K562 (cell line): ENCODE data around the gene TBCCD1. TPM values are rescaled to one million over a fixed set of nuclear protein-coding genes. Genes with fewer than 3 reads are reported as not detected.

Source experiments
- ATAC-seq: fragments of 200-7000 bp; cut with Tn5 transposase; 3 replicates; pipeline ENCODE4 v1.9.1; 2020; ENCODE audit warnings: moderate library complexity
- BruUV-seq: library from RNA; stranded (reverse); fragments of 400-500 nt; replicated peaks from 2 replicates; lab custom pipeline; 2021; lab: Mats Ljungman, UMichigan
- CTCF ChIA-PET: fragments of 300-600 bp; formaldehyde crosslinking; extraction: SDS; loops from one replicate; lab custom pipeline; 2021; ENCODE audit warnings: low intra/inter-chr PET ratio; lab: Yijun Ruan, JAX
- POLR2A ChIA-PET: fragments of 300-600, 350-650 bp; sonication (Branson Sonifier 250); formaldehyde crosslinking; extraction: SDS; loops from one replicate; lab custom pipeline; 2021; ENCODE audit warnings: antibody characterized with exemption, inconsistent platforms; lab: Yijun Ruan, JAX
- DNase-seq, 4 experiments: peaks; one replicate each; pipeline versions ENCODE4 v3.0.0 to v3.0.0-alpha.2; 2011 to 2018; ENCODE audit warnings: low spot score in 3 of 4, mixed read lengths in 3 of 4; ENCODE audit errors: extremely low read depth in 1 of 4
- FAIRE-seq: peaks from 2 replicates; lab custom pipeline; 2011; peaks lifted over from hg19 to GRCh38; lab: Jason Lieb, UNC
- H2AFZ ChIP-seq: 2 replicates; pipeline ENCODE4 v1.6.0; 2011; ENCODE audit warnings: low read depth, low read length, control low read depth, inconsistent platforms
- H3K27ac ChIP-seq: fragments of 200-600 bp; 3 replicates; pipeline ENCODE4 v1.8.0; 2011; ENCODE audit warnings: low read depth, mild to moderate bottlenecking, control low read depth, inconsistent platforms, low read length, moderate library complexity, mixed read lengths; ENCODE audit errors: extremely low read depth
- H3K27me3 ChIP-seq, 2 experiments: fragments of 300-600 bp in 1 of 2; 2 replicates in 1 of 2; 3 replicates in 1 of 2; pipeline versions ENCODE4 v1.6.0 to v1.8.0; 2011; ENCODE audit warnings: inconsistent platforms in 2 of 2, low read length in 2 of 2, mild to moderate bottlenecking in 1 of 2, mixed read lengths in 1 of 2, moderate library complexity in 1 of 2; ENCODE audit not compliant: control insufficient read depth in 2 of 2, insufficient read depth in 2 of 2
- H3K36me3 ChIP-seq: fragments of 300-600 bp; 3 replicates; pipeline ENCODE4 v1.8.0; 2011; ENCODE audit warnings: mild to moderate bottlenecking, low read length, inconsistent platforms; ENCODE audit not compliant: control insufficient read depth, insufficient read depth
- H3K4me1 ChIP-seq, 2 experiments: fragments of 200-600 bp in 1 of 2; replicated peaks in 1 of 2; 2 replicates in 1 of 2; 3 replicates in 1 of 2; pipeline versions ENCODE4 v1.5.1 to v1.8.0; 2011; ENCODE audit warnings: inconsistent platforms in 2 of 2, low read length in 2 of 2, mild to moderate bottlenecking in 1 of 2, mixed read lengths in 1 of 2, moderate library complexity in 1 of 2; ENCODE audit not compliant: control insufficient read depth in 2 of 2, insufficient read depth in 2 of 2
- H3K4me2 ChIP-seq: 2 replicates; pipeline ENCODE4 v1.6.1; 2011; ENCODE audit warnings: low read length, control low read depth, inconsistent platforms, mixed read lengths; ENCODE audit not compliant: insufficient read depth
- H3K4me3 ChIP-seq: fragments of 200-600 bp; sonication (generic), shearing (Covaris generic); 2 replicates; pipeline ENCODE4 v1.5.1; 2016; ENCODE audit warnings: control low read depth, inconsistent platforms
- H3K79me2 ChIP-seq: fragments of 200-600 bp; 3 replicates; pipeline ENCODE4 v1.8.0; 2011; ENCODE audit warnings: low read length, inconsistent platforms; ENCODE audit not compliant: control insufficient read depth, insufficient read depth
- H3K9ac ChIP-seq, 2 experiments: 2 replicates each; pipeline versions ENCODE4 v1.6.0 to v1.6.1; 2011; ENCODE audit warnings: low read depth in 2 of 2, low read length in 2 of 2, control low read depth in 1 of 2, inconsistent platforms in 1 of 2, mild to moderate bottlenecking in 1 of 2, mixed read lengths in 1 of 2; ENCODE audit not compliant: insufficient read depth in 1 of 2
- H3K9me1 ChIP-seq: one replicate; pipeline ENCODE4 v1.6.0; 2011; ENCODE audit warnings: inconsistent platforms, mild to moderate bottlenecking, low read length, moderate library complexity; ENCODE audit not compliant: control insufficient read depth, insufficient read depth
- H3K9me3 ChIP-seq: replicated peaks from 2 replicates; pipeline ENCODE4 v1.5.1; 2011; ENCODE audit warnings: low read depth, low read length, inconsistent platforms; ENCODE audit not compliant: control insufficient read depth, insufficient read depth
- H4K20me1 ChIP-seq: replicated peaks from 2 replicates; pipeline ENCODE4 v1.6.1; 2011; ENCODE audit warnings: low read length, inconsistent platforms, mixed read lengths; ENCODE audit not compliant: control insufficient read depth, insufficient read depth
- ARID1B ChIP-seq: fragments of 450-650 bp; IDR thresholded peaks from 2 replicates; pipeline ENCODE4 v1.6.1; 2016; ENCODE audit warnings: antibody characterized with exemption, mild to moderate bottlenecking, inconsistent platforms
- ARNT ChIP-seq, 2 experiments: fragments of 450-650 bp; IDR thresholded peaks; 2 replicates each; pipeline ENCODE4 v1.6.1; 2016; ENCODE audit warnings: mild to moderate bottlenecking in 1 of 2
- CTBP1 ChIP-seq: fragments of 450-650 bp; IDR thresholded peaks from 2 replicates; pipeline ENCODE4 v1.6.1; 2016; ENCODE audit warnings: borderline replicate concordance
- FOSL1 ChIP-seq: fragments of 200-800 bp; sonication (Bioruptor generic); conservative IDR thresholded peaks from 2 replicates; pipeline ENCODE4 v1.6.1; 2016; ENCODE audit warnings: missing genetic modification characterization, missing compliant biosample characterization
- GATA2 ChIP-seq: sonication (generic); formaldehyde crosslinking; IDR thresholded peaks from 2 replicates; pipeline ENCODE4 v1.4.0; 2020; ENCODE audit warnings: mild to moderate bottlenecking, missing genetic modification reagents
- JUNB ChIP-seq: fragments of 450-650 bp; formaldehyde crosslinking; conservative IDR thresholded peaks from 2 replicates; pipeline ENCODE4 v1.4.0; 2020; ENCODE audit warnings: mild to moderate bottlenecking
- JUND ChIP-seq, 2 experiments: IDR thresholded peaks; 2 replicates in 1 of 2; 3 replicates in 1 of 2; pipeline ENCODE4 v1.6.1; 2011; ENCODE audit warnings: borderline replicate concordance in 2 of 2, low read depth in 2 of 2, low read length in 2 of 2, improper control_type of control experiment in 1 of 2, missing biosample characterization in 1 of 2, missing genetic modification characterization in 1 of 2, missing genetic modification reagents in 1 of 2
- MEIS2 ChIP-seq: fragments of 450-650 bp; IDR thresholded peaks from 2 replicates; pipeline ENCODE4 v1.6.1; 2014; ENCODE audit warnings: mild to moderate bottlenecking; ENCODE audit not compliant: partially characterized antibody
- TCF3 ChIP-seq: sonication (generic); formaldehyde crosslinking; IDR thresholded peaks from 2 replicates; pipeline ENCODE4 v1.4.0; 2020; ENCODE audit warnings: mild to moderate bottlenecking, missing genetic modification reagents
- TEAD4 ChIP-seq, 2 experiments: sonication (generic) in 1 of 2; formaldehyde crosslinking in 1 of 2; IDR thresholded peaks; 2 replicates each; pipeline versions ENCODE4 v1.6.1 to v1.8.0; 2012 to 2022; ENCODE audit warnings: borderline replicate concordance in 1 of 2, inconsistent platforms in 1 of 2, low read length in 1 of 2, mild to moderate bottlenecking in 1 of 2, missing genetic modification reagents in 1 of 2
- YY1 ChIP-seq, 3 experiments: IDR thresholded peaks; 2 replicates each; pipeline ENCODE4 v1.6.1; 2011; ENCODE audit warnings: low read length in 2 of 3, mild to moderate bottlenecking in 2 of 3, moderate library complexity in 2 of 3, borderline replicate concordance in 1 of 3, control low read depth in 1 of 3, low read depth in 1 of 3; ENCODE audit not compliant: insufficient read depth in 3 of 3, insufficient replicate concordance in 2 of 3, control insufficient read depth in 1 of 3, insufficient read length in 1 of 3; ENCODE audit errors: extremely low read depth in 1 of 3
- ZEB2 ChIP-seq: fragments of 450-650 bp; IDR thresholded peaks from 2 replicates; pipeline ENCODE4 v1.6.1; 2016
- ZFPM2 ChIP-seq: fragments of 250-450 bp; sonication (Bioruptor Pico); IDR thresholded peaks from 2 replicates; pipeline ENCODE4 v1.5.1; 2022; ENCODE audit warnings: mild to moderate bottlenecking
- ZNF316 ChIP-seq: fragments of 450-650 bp; IDR thresholded peaks from 2 replicates; pipeline ENCODE4 v1.6.1; 2016
- in situ Hi-C: fragments of 300-500 bp; cut with MboI; formaldehyde crosslinking; loops from 4 replicates; pipeline ENCODE4 v1.15.0; 2018; ENCODE audit warnings: inconsistent platforms, mixed read lengths
- intact Hi-C: fragments of 100-400 bp; cut with micrococcal nuclease; formaldehyde crosslinking; loops from 2 replicates; pipeline ENCODE4 v1.14.2; 2022
- polyA plus RNA-seq, 8 experiments: library from polyadenylated mRNA; depleted of rRNA in 4 of 8; stranded (reverse) in 5 of 8; unstranded in 3 of 8; fragments of >200 nt; fragmentation: Nextera tagmentation in 2 of 8; fragmentation: Illumina TruSeq in 1 of 8; extraction: Ambion mirVana in 2 of 8; extraction: Trizol in 1 of 8; gene quantifications; 2 replicates each; pipeline versions ENCODE4 v1.2.1 to v1.2.3, GENCODE V29; 2011 to 2014; ENCODE audit warnings: inconsistent platforms in 1 of 8, missing spikeins in 1 of 8
- total RNA-seq, 7 experiments: library from RNA; depleted of rRNA in 6 of 7; stranded (reverse); fragments of >200 nt in 6 of 7; fragmentation: Illumina TruSeq in 2 of 7; extraction: Trizol in 2 of 7; gene quantifications; 2 replicates each; pipeline versions ENCODE4 v1.2.1 to v1.2.3, GENCODE V29; 2011 to 2021; ENCODE audit warnings: low replicate concordance in 1 of 7
- TF ChIP-seq, protein P1 (sequence below): sonication (generic); IDR thresholded peaks from 2 replicates; pipeline ENCODE4 v1.6.1; 2016
- TF ChIP-seq, protein P2 (sequence below), 2 experiments: IDR thresholded peaks in 1 of 2; conservative IDR thresholded peaks in 1 of 2; 2 replicates each; pipeline ENCODE4 v1.6.1; 2016; ENCODE audit warnings: low read depth in 2 of 2, mild to moderate bottlenecking in 1 of 2, missing compliant biosample characterization in 1 of 2, missing genetic modification characterization in 1 of 2, moderate library complexity in 1 of 2

Gene TBCCD1
- total and polyA plus RNA-seq, 9 of the 15 experiments (the other 6 are each of a cell fraction or from before 2014, with no cell fraction given), result 17.7 to 31.1 (median 21.2) TPM

DNA sequence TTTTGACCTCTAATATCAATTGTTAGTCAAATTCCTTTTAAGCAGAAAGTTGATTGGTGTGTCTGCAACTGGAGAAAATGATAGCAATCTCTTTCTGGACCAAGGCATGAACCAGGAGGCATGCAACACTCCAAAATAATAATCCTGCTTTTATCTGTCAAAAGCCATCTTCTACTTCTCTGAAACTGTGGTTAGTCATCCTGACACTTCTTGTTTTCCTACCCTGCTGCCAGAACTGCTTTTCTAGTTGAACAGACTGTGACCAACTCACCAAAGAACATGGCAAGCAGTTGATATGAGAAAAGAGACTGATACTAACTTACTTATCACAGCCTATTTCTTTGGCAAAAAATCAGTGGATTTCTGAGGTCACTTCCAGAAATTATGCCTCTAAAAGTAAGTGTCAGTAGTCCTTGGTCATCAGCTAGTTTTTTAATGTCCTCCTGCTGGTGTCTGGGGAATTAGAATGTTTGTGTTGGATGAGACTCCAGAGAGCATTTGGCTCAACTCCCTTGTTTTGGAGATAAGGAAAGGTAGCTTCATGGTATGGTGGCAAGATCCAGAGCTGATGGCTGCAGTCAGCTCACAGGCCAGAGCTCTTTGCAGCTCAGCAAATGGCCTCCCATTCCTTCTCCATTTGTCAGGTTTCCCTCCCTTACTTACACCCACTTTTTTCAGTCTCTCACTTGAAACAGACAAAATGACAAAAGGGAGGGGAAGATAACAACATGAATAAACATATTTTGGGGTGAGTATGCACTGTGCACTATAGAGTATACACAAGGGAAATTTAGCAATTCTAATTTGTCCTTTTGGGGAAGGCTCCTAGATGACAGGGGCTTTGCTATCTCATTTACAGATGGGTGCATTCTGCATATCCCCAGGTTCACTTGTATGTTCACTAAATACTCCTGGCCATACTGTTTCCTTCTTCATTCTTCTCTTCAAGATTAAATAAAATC lies 30.0 kb downstream of the TBCCD1 start:
- Histone ChIP-seq H3K4me3 (no peak overlapping the region), H3K9ac (no peak overlapping the region), H3K27me3 (no peaks in the 10 kb centered on the region), H4K20me1 (no peaks in the 10 kb centered on the region), H3K9me1 (no peaks in the 10 kb centered on the region), H3K36me3 (no peaks in the 10 kb centered on the region), H3K4me2 (no peak overlapping the region), H3K79me2 (no peaks in the 10 kb centered on the region), H3K4me1 (peaks cover 0 to 7% of the 10 kb centered on the region in 2 experiments; a peak in 1 of 5 replicates), H3K27ac (0 out of 3 replicates have a peak overlapping the region, but pooled peaks have one; percentile 10), H3K9me3 (no peaks in the 10 kb centered on the region), H2AFZ (no peak overlapping the region)
- ChIA-PET CTCF (no interaction called here), POLR2A (interaction anchor here (0.5 kb wide), 1 partner anchor 627 kb away, joined by 3 read pairs; no protein-coding TSS in a partner anchor)
- in situ Hi-C loops (no loop called here), intact Hi-C loops (no loop called here)
- DNase-seq, result peak in 2 of 4 experiments; percentile 18 to 21
- no TSS peak for BruUV-seq
- FAIRE-seq, result peak; percentile 42
- no peak for ATAC-seq
- TF ChIP-seq ARNT (IDR thresholded peaks at IDR 0.05), result peak in 1 of 2 experiments; percentile 100; a peak in 2 of 4 replicates
- peak; percentile 49 for TF ChIP-seq ARID1B
- peak; percentile 54 for TF ChIP-seq MEIS2
- no peak for TF ChIP-seq YY1 (IDR thresholded peaks at IDR 0.05; ENCODE audit: borderline replicate concordance in 1 of 3, control insufficient read depth in 1 of 3, extremely low read depth in 1 of 3, insufficient read depth in 3 of 3, insufficient read length in 1 of 3, insufficient replicate concordance in 2 of 3, low read depth in 1 of 3, low read length in 2 of 3)
- TF ChIP-seq, protein P1, sequence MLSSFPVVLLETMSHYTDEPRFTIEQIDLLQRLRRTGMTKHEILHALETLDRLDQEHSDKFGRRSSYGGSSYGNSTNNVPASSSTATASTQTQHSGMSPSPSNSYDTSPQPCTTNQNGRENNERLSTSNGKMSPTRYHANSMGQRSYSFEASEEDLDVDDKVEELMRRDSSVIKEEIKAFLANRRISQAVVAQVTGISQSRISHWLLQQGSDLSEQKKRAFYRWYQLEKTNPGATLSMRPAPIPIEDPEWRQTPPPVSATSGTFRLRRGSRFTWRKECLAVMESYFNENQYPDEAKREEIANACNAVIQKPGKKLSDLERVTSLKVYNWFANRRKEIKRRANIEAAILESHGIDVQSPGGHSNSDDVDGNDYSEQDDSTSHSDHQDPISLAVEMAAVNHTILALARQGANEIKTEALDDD, result peak; percentile 90
- no peak for TF ChIP-seq ZFPM2 (CRISPR knock-in tag)
- TF ChIP-seq FOSL1, result peak; percentile 88
- 0 out of 2 replicates have a peak, but pooled peaks have one; percentile 13 for TF ChIP-seq ZEB2
- TF ChIP-seq JUND (IDR thresholded peaks at IDR 0.05; ENCODE audit: borderline replicate concordance, low read depth, low read length), result peak; percentile 32; the same call in 1 of the 2 replicates
- TF ChIP-seq JUND (tag; IDR thresholded peaks at IDR 0.05; ENCODE audit: borderline replicate concordance, low read depth, low read length), result peak; percentile 36; the same call in 1 of the 3 replicates
- peak; percentile 25; the same call in 1 of the 2 replicates for TF ChIP-seq GATA2 (CRISPR knock-in tag)
- TF ChIP-seq ZNF316, result no peak
- TF ChIP-seq CTBP1, result peak; percentile 38; the same call in 1 of the 2 replicates
- TF ChIP-seq TEAD4 (IDR thresholded peaks at IDR 0.05; ENCODE audit: low read length), result peak; percentile 24; the same call in 1 of the 2 replicates
- TF ChIP-seq TEAD4 (CRISPR knock-in tag; IDR thresholded peaks at IDR 0.05; ENCODE audit: borderline replicate concordance), result no peak
- TF ChIP-seq, protein P2, sequence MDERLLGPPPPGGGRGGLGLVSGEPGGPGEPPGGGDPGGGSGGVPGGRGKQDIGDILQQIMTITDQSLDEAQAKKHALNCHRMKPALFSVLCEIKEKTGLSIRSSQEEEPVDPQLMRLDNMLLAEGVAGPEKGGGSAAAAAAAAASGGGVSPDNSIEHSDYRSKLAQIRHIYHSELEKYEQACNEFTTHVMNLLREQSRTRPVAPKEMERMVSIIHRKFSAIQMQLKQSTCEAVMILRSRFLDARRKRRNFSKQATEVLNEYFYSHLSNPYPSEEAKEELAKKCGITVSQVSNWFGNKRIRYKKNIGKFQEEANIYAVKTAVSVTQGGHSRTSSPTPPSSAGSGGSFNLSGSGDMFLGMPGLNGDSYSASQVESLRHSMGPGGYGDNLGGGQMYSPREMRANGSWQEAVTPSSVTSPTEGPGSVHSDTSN (CRISPR knock-in tag; IDR thresholded peaks at IDR 0.05; ENCODE audit: low read depth), result no peak
- TF ChIP-seq, protein P2 (tag; conservative IDR thresholded peaks at IDR 0.05; ENCODE audit: low read depth), result peak; percentile 34; the same call in 1 of the 2 replicates
- no peak for TF ChIP-seq JUNB (CRISPR knock-in tag)
- TF ChIP-seq TCF3, result peak; percentile 24; the same call in 1 of the 2 replicates
